ENCODE measurements around the gene FYN.

Gene FYN

GRCh38 chr6:111736005-111736608 is 137.1 kb downstream of the FYN start:
- H3K4me3 ChIP-seq (ENCODE audit: low read depth, low read length), result no peak overlapping the region
- TF ChIP-seq CTCF (conservative IDR thresholded peaks at IDR 0.05; ENCODE audit: low read depth, low read length), result no peak
- peak; percentile 20 for DNase-seq (ENCODE audit: low read depth)

- peak; percentile 94 for DNase-seq (ENCODE audit: low read depth)
- no peak for TF ChIP-seq CTCF (conservative IDR thresholded peaks at IDR 0.05; ENCODE audit: low read depth, low read length)
- H3K4me3 ChIP-seq (ENCODE audit: low read depth, low read length), result no peak overlapping the region
Observed at GRCh38 chr6:111734068-111735061, 138.9 kb downstream of the FYN start.

DNA sequence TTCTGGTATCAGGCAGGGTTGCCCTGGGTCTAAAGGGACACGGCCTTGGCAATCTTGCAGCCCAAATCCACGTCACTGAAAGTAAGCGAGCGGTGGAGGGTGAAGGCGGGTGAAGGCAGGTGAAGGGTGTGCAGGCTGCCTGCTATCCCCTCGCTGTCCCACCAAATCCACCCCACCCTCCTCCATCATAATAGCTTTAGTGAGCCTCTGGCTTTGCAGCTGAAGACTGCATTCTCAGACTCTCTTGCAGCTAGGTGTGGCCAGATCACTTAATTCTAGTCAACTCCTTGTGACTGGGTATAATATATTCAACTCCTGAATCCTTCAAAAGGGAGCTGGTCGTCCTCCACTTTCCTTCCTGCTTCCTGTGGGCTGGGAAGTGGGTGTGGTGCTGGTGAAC is 140.9 kb downstream of the FYN start:
- DNase-seq (ENCODE audit: low read depth), result no peak
- no peak for TF ChIP-seq CTCF (conservative IDR thresholded peaks at IDR 0.05; ENCODE audit: low read depth, low read length)
- no peak overlapping the region for H3K4me3 ChIP-seq (ENCODE audit: low read depth, low read length)

DNA sequence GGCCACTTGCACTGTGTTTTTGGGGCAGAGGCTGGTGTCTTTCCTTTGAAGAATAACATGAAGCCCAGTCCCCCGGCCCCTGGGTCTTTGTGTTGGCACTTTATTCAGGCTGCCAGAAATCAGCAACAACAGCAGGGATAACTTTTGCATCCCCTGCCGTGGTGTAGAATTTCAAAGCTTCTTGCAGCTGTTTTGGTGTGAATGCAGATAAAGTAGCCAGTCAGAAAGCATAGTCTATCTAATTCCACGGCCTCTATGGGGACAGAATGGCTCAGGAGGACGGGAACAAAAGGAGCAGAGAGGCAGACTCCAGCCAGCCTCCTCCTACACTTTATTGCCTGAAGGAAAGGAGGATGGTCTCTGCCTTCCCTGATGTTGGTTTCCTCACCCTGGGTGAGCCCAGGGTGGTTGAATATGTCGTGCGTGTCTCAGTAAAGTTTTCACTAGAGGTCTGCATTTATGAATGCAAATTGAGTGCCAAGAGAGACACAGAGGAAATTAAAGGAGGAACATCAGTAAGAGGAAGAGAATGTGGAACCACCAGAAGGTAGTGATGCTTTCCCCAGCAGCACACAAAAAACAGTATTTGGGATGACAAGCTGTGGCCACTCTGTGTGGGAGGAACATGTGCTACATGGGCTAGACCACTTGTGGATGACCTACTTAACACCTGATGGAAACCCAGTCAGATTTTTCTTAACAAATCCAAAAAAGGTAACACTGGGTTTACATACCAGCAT is 141.6 kb downstream of the FYN start:
- peak; percentile 57 for DNase-seq (ENCODE audit: low read depth)
- H3K4me3 ChIP-seq (ENCODE audit: low read depth, low read length), result no peak overlapping the region
- no peak for TF ChIP-seq CTCF (conservative IDR thresholded peaks at IDR 0.05; ENCODE audit: low read depth, low read length)

DNA sequence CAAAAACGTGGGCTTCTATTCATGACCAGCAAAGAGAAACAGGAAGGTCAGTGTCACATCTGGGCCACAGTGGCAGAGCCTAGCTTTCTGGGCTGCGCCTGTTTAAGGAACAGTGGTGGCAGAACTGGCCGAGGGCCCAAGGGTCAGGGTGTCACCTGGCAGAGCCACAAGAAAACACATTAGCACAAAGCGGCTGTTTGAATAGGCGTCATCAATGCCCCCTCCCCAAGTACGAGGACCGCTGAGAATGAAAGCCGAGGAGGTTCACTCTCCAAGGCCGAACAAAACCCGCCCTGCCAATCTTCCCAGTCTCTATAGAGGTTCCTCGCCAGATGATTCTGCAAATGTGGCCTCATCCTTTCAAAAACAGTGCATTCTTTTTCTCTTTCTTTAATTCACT is 142.4 kb downstream of the FYN start:
- no peak for DNase-seq (ENCODE audit: low read depth)
- no peak for TF ChIP-seq CTCF (conservative IDR thresholded peaks at IDR 0.05; ENCODE audit: low read depth, low read length)
- no peak overlapping the region for H3K4me3 ChIP-seq (ENCODE audit: low read depth, low read length)

DNA sequence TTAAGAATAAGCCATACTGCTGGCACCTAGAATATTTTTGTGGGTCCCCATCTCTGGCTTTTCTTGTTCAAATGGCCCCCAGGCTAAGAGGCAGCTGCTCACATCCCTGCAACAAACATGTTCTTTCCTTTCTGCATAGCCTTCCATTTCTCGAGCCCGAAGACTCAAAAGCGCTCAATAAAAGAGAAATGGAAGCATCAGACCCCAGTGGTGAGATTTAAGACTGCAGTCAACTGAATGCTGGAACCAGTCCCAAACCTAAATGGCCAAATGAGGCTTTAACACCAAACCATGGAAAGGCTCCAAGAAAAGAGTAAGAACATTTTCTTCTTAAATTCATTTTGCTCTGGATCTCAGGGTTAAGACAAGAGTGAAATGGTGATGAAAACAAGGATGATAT is 145.4 kb downstream of the FYN start:
- H3K4me3 ChIP-seq (ENCODE audit: low read depth, low read length), result no peak overlapping the region
- DNase-seq (ENCODE audit: low read depth), result peak; percentile 61
- peak; percentile 63 for TF ChIP-seq CTCF (conservative IDR thresholded peaks at IDR 0.05; ENCODE audit: low read depth, low read length)

Data from choroid plexus epithelial cell (primary cell).